NK-92 (cell line): ENCODE measurements around the gene NPAS4.

Experiments used
- DNase-seq: peaks from one replicate; lab custom pipeline; 2025; ENCODE audit not compliant: unreplicated experiment; lab: John Stamatoyannopoulos, UW

NPAS4 gene

GRCh38 chr11:66475349-66476172, 54.7 kb downstream of the NPAS4 start:
- DNase-seq, result no peak
